ENCODE measurements around the gene MYO3B.

DNA sequence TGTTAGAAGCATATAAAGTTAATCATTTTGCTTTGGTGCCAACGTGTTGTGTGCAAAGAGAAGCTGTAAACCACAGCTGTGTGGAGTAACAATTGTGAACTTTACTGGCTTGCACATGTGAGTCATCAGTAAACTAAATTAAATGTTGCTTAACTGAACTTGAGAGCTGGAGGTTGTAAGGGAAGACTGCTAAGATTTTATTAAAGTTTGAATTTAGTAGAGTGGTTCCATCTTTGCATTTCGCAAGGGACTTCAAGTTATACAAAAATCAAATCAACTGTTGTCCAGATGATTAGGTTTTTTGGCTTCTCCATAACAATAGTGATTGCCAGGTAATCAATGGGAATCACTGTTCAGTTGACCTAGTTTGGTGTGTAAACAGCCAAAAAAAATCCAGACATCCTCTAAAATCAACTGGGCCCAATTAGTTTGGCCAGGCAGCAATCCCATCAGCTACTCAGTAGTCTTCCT is 247.4 kb downstream of the MYO3B start:
- TF ChIP-seq, protein P1, sequence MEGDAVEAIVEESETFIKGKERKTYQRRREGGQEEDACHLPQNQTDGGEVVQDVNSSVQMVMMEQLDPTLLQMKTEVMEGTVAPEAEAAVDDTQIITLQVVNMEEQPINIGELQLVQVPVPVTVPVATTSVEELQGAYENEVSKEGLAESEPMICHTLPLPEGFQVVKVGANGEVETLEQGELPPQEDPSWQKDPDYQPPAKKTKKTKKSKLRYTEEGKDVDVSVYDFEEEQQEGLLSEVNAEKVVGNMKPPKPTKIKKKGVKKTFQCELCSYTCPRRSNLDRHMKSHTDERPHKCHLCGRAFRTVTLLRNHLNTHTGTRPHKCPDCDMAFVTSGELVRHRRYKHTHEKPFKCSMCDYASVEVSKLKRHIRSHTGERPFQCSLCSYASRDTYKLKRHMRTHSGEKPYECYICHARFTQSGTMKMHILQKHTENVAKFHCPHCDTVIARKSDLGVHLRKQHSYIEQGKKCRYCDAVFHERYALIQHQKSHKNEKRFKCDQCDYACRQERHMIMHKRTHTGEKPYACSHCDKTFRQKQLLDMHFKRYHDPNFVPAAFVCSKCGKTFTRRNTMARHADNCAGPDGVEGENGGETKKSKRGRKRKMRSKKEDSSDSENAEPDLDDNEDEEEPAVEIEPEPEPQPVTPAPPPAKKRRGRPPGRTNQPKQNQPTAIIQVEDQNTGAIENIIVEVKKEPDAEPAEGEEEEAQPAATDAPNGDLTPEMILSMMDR (IDR thresholded peaks at IDR 0.05; ENCODE audit: insufficient read depth, low read length, poor library complexity, severe bottlenecking), result no peak
- TF ChIP-seq EZH2phosphoT487 (conservative IDR thresholded peaks at IDR 0.05; ENCODE audit: low read length), result no peak

Data from SU-DHL-6 (cell line).